A549 (cell line): Measurements from ENCODE around the gene EGFL7. TPM values are rescaled to one million over a fixed set of nuclear protein-coding genes. Genes with fewer than 3 reads are reported as not detected.
"Not testable (repeated sequence)": the region's sequence is repeated elsewhere in the genome, so short reads cannot be mapped to it uniquely, and the experiment has no call there.

ENCODE experiments used
- ATAC-seq, 2 experiments: fragments of 200-7000 bp in 1 of 2; fragments of >200 bp in 1 of 2; cut with Nextera tagmentation in 1 of 2; cut with Tn5 transposase in 1 of 2; 3 replicates each; pipeline versions ENCODE4 v1.8.0 to v1.9.1; 2018 to 2020; ENCODE audit warnings: mild to moderate bottlenecking in 1 of 2, moderate library complexity in 1 of 2
- CTCF ChIA-PET: fragments of 300-600 bp; sonication (Branson Sonifier 250); formaldehyde crosslinking; extraction: SDS; loops from one replicate; lab custom pipeline; 2021; ENCODE audit warnings: antibody characterized with exemption, inconsistent platforms; lab: Yijun Ruan, JAX
- POLR2A ChIA-PET: fragments of 350-600 bp; formaldehyde crosslinking; extraction: SDS; loops from one replicate; lab custom pipeline; 2021; ENCODE audit warnings: antibody characterized with exemption, inconsistent platforms; lab: Yijun Ruan, JAX
- DNase-seq, 2 experiments: peaks; one replicate each; pipeline versions ENCODE4 v3.0.0 to v3.0.0-alpha.2; 2011 to 2016; ENCODE audit warnings: low read depth in 1 of 2, low spot score in 1 of 2
- FAIRE-seq: peaks from 2 replicates; lab custom pipeline; 2011; peaks lifted over from hg19 to GRCh38; lab: Jason Lieb, UNC
- H3K27ac ChIP-seq, 2 experiments: fragments of >200 bp; sonication (Bioruptor Twin); formaldehyde crosslinking; 3 replicates each; pipeline ENCODE4 v1.5.1; 2016 to 2017
- H3K4me1 ChIP-seq: fragments of >200 bp; sonication (Bioruptor Twin); formaldehyde crosslinking; 3 replicates; pipeline ENCODE4 v1.6.1; 2016
- H3K4me2 ChIP-seq: fragments of >200 bp; sonication (Bioruptor Twin); formaldehyde crosslinking; 3 replicates; pipeline ENCODE4 v1.6.1; 2016
- H3K4me3 ChIP-seq: fragments of >200 bp; sonication (Bioruptor Twin); formaldehyde crosslinking; 3 replicates; pipeline ENCODE4 v1.5.1; 2016
- H3K9me3 ChIP-seq: fragments of >200 bp; sonication (Bioruptor Twin); formaldehyde crosslinking; 3 replicates; pipeline ENCODE4 v1.6.1; 2016
- ATOH8 ChIP-seq: fragments of 250-450 bp; sonication (Bioruptor Pico); IDR thresholded peaks from 2 replicates; pipeline ENCODE4 v1.5.0; 2020; ENCODE audit warnings: low read depth, mild to moderate bottlenecking, moderate library complexity
- CBX8 ChIP-seq: fragments of 200-600 bp; sonication (generic); IDR thresholded peaks from 2 replicates; pipeline ENCODE4 v1.6.1; 2016
- EHF ChIP-seq: fragments of 250-450 bp; sonication (Bioruptor Pico); IDR thresholded peaks from 2 replicates; pipeline ENCODE4 v1.5.0; 2020; ENCODE audit warnings: mild to moderate bottlenecking
- EHMT2 ChIP-seq: fragments of 200-600 bp; sonication (generic); IDR thresholded peaks from 2 replicates; pipeline ENCODE4 v1.6.1; 2016; ENCODE audit warnings: antibody characterized with exemption, low read depth, mild to moderate bottlenecking, moderate library complexity
- FOSB ChIP-seq: fragments of 250-450 bp; sonication (Bioruptor Pico); IDR thresholded peaks from 2 replicates; pipeline ENCODE4 v1.5.0; 2020; ENCODE audit warnings: mild to moderate bottlenecking, moderate library complexity
- FOSL2 ChIP-seq, 2 experiments: fragments of 450-650 bp in 1 of 2; fragments of >200 bp in 1 of 2; sonication (Bioruptor Twin) in 1 of 2; formaldehyde crosslinking; IDR thresholded peaks; 2 replicates each; pipeline versions ENCODE4 v1.5.0 to v1.6.1; 2016 to 2020; ENCODE audit warnings: mild to moderate bottlenecking in 1 of 2, moderate library complexity in 1 of 2
- HDAC2 ChIP-seq: fragments of 200-600 bp; sonication (generic); IDR thresholded peaks from 2 replicates; pipeline ENCODE4 v1.6.1; 2016
- HEYL ChIP-seq: fragments of 250-450 bp; sonication (Bioruptor Pico); IDR thresholded peaks from 2 replicates; pipeline ENCODE4 v1.8.0; 2021; ENCODE audit warnings: mild to moderate bottlenecking, moderate library complexity
- HOXA7 ChIP-seq: fragments of 250-450 bp; sonication (Bioruptor Pico); IDR thresholded peaks from 2 replicates; pipeline ENCODE4 v1.5.0; 2020; ENCODE audit warnings: mild to moderate bottlenecking, moderate library complexity
- HOXB5 ChIP-seq: fragments of 250-450 bp; sonication (Bioruptor Pico); IDR thresholded peaks from 2 replicates; pipeline ENCODE4 v1.5.0; 2020; ENCODE audit warnings: mild to moderate bottlenecking, moderate library complexity
- JUNB ChIP-seq: fragments of >200 bp; sonication (Bioruptor Twin); formaldehyde crosslinking; IDR thresholded peaks from 2 replicates; pipeline ENCODE4 v1.6.1; 2016
- NFE2L2 ChIP-seq: fragments of 150-350 bp; conservative IDR thresholded peaks from 2 replicates; pipeline ENCODE4 v1.6.1; 2014; ENCODE audit warnings: low read length
- POLR2A ChIP-seq: IDR thresholded peaks from 2 replicates; pipeline ENCODE4 v1.6.1; 2012; ENCODE audit warnings: mild to moderate bottlenecking, low read length
- REST ChIP-seq: fragments of 200-600 bp; sonication (generic); IDR thresholded peaks from 2 replicates; pipeline ENCODE4 v1.6.1; 2016; ENCODE audit warnings: antibody characterized with exemption, mild to moderate bottlenecking, moderate library complexity
- RFX5 ChIP-seq: fragments of 450-650 bp; IDR thresholded peaks from 2 replicates; pipeline ENCODE4 v1.7.1; 2014; ENCODE audit warnings: antibody characterized with exemption, mild to moderate bottlenecking, moderate library complexity
- TFCP2L1 ChIP-seq: fragments of 250-450 bp; sonication (Bioruptor Pico); IDR thresholded peaks from 2 replicates; pipeline ENCODE4 v1.5.0; 2021; ENCODE audit warnings: mild to moderate bottlenecking
- WGBS: methylation state at CpG from one replicate; pipeline ENCODE4 v1.1.6; 2017; ENCODE audit errors: missing lambda C conversion rate; 5-methylcytosine and 5-hydroxymethylcytosine counted together
- polyA plus RNA-seq, 4 experiments: library from polyadenylated mRNA; depleted of rRNA in 3 of 4; stranded (reverse); fragments of >200 nt; fragmentation: RNase III in 1 of 4; extraction: RNeasy Plus Mini Kit Qiagen cat#74134 plus additional on column Dnase treatment in 1 of 4; gene quantifications; 2 replicates in 3 of 4; 3 replicates in 1 of 4; pipeline ENCODE4 v1.2.3, GENCODE V29; 2011 to 2017
- TF ChIP-seq, protein P1 (sequence below): IDR thresholded peaks from 2 replicates; pipeline ENCODE4 v1.6.1; 2012; ENCODE audit warnings: low read depth, borderline replicate concordance

Gene EGFL7
- polyA plus RNA-seq, 2 of the 4 experiments (the other 2 are of a cell fraction), result 19.9 to 34.4 TPM

GRCh38 chr9:136710543-136710942, 47.8 kb downstream of the EGFL7 start:
- CTCF ChIA-PET, result interaction anchor here (0.7 kb wide), 1 partner anchor 44 kb away, joined by 4 read pairs; no protein-coding TSS in a partner anchor
- 62% methylated on average over 7 of the region's 7 CpGs for WGBS

DNA sequence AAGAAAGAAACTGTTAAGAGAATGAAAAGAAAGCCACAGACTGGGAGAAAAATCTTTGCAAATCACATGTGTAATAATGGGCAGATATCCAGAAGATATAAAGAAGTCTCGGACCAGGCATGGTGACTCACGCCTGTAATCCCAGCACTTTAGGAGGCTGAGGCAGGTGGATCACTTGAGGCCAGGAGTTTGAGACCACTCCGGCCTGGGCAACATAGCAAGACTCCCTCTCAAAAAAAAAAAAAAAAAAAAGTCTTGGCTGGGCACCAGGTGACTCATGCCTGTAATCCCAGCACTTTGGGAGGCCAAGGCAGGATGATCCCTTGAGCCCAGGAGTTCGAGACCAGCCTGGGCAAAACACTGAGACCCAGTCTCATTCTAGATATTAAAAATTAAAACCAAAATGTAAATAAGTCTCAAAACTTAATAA, 48.5 kb downstream of the EGFL7 start:
- Histone ChIP-seq H3K4me2 (peak overlapping the region; percentile 97), H3K4me3 (peak overlapping the region; percentile 66; the same call in 2 of the 3 replicates), H3K4me1 (peaks cover 32% of the 10 kb centered on the region)
- ChIA-PET CTCF (interaction anchor here (0.7 to 1.0 kb wide), 3 partner anchors 16 to 48 kb away, joined by 3 to 4 read pairs (median 3); no protein-coding TSS in a partner anchor), POLR2A (interaction anchor here (4.0 kb wide), 1 partner anchor 16 kb away, joined by 30 read pairs; no protein-coding TSS in a partner anchor)
- H3K9me3 ChIP-seq, FAIRE-seq, DNase-seq, H3K27ac ChIP-seq: not testable (repeated sequence)
- peak; percentile 31; the same call in 1 of the 2 replicates for TF ChIP-seq FOSL2 (IDR thresholded peaks at IDR 0.05)
- TF ChIP-seq FOSL2 (CRISPR knock-in tag; IDR thresholded peaks at IDR 0.05), result peak; percentile 78
- TF ChIP-seq JUNB, result peak; percentile 26; the same call in 1 of the 2 replicates
- ATAC-seq, result peak in 1 of 2 experiments; percentile 18; a peak in 3 of 6 replicates
- 44% methylated on average over 4 of the region's 4 CpGs for WGBS

More at GRCh38 chr9:136710543-136710942, 47.8 kb downstream of the EGFL7 start:
- H3K4me3 ChIP-seq, result no peak overlapping the region
- no peak for DNase-seq
- H3K27ac ChIP-seq, result no peak overlapping the region
- no peak for ATAC-seq
- H3K4me1 ChIP-seq, result peaks cover 32% of the 10 kb centered on the region
- no peak for FAIRE-seq
- no peaks in the 10 kb centered on the region for H3K9me3 ChIP-seq
- POLR2A ChIA-PET, result no interaction called here
- TF ChIP-seq FOSB (CRISPR knock-in tag), result no peak
- no peak for TF ChIP-seq HOXA7 (CRISPR knock-in tag)
- no peak for TF ChIP-seq JUNB
- no peak for TF ChIP-seq HEYL (CRISPR knock-in tag)
- no peak for TF ChIP-seq RFX5
- H3K4me2 ChIP-seq, result no peak overlapping the region

- Histone ChIP-seq H3K27ac (peak within 1 kb of the TSS; percentile 83 to 91), H3K4me1 (peaks cover 32% of the 10 kb centered on the region), H3K9me3 (no peaks in the 10 kb centered on the region), H3K4me2 (peak within 1 kb of the TSS; percentile 97), H3K4me3 (peak within 1 kb of the TSS; percentile 66)
- WGBS, result 16% methylated on average over 30 of the region's 119 CpGs
- no peak for FAIRE-seq
- DNase-seq, result no peak
- POLR2A ChIA-PET, result interaction anchor here (4.0 kb wide), 1 partner anchor 16 kb away, joined by 30 read pairs; no protein-coding TSS in a partner anchor
- peak; percentile 23 to 55; a peak in 5 of 6 replicates for ATAC-seq
- CTCF ChIA-PET, result interaction anchor here (0.9 to 5.2 kb wide), 4 partner anchors 16 to 82 kb away, joined by 3 to 37 read pairs (median 3); no protein-coding TSS in a partner anchor
- no peak; the same call in 1 of the 2 replicates for TF ChIP-seq POLR2A
Observed at GRCh38 chr9:136711751-136712689, 49.3 kb downstream of the EGFL7 start, which contains the start of gene DIPK1B. Gene DIPK1B (plus strand): TSS chr9:136712572. CDS start chr9:136712666, 94 bp downstream.

- FAIRE-seq (no peak), ATAC-seq (peak; percentile 7 to 32; a peak in 3 of 6 replicates), DNase-seq (no peak)
- WGBS, result 8% methylated on average over 9 of the region's 56 CpGs
- peak overlapping the region; percentile 83 to 91 for H3K27ac ChIP-seq
- peak overlapping the region; percentile 97 for H3K4me2 ChIP-seq
- POLR2A ChIA-PET, result interaction anchor here (1.1 to 4.0 kb wide), 2 partner anchors 10 to 15 kb away, joined by 4 to 30 read pairs; no protein-coding TSS in a partner anchor
- peak overlapping the region; percentile 66 for H3K4me3 ChIP-seq
- H3K4me1 ChIP-seq, result peaks cover 32% of the 10 kb centered on the region
- TF ChIP-seq POLR2A, result no peak
- TF ChIP-seq RFX5, result no peak
- no peak for TF ChIP-seq FOSB (CRISPR knock-in tag)
- TF ChIP-seq REST, result no peak
- no peak for TF ChIP-seq JUNB
- no peak for TF ChIP-seq EHMT2
- TF ChIP-seq EHF (CRISPR knock-in tag), result no peak
- TF ChIP-seq HOXB5 (CRISPR knock-in tag), result no peak
- TF ChIP-seq NFE2L2, result no peak
- TF ChIP-seq CBX8, result no peak
- TF ChIP-seq, protein P1, sequence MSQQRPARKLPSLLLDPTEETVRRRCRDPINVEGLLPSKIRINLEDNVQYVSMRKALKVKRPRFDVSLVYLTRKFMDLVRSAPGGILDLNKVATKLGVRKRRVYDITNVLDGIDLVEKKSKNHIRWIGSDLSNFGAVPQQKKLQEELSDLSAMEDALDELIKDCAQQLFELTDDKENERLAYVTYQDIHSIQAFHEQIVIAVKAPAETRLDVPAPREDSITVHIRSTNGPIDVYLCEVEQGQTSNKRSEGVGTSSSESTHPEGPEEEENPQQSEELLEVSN, result no peak
- TF ChIP-seq ATOH8, result no peak
- no peak for TF ChIP-seq HDAC2
- TF ChIP-seq TFCP2L1 (CRISPR knock-in tag), result no peak
- no peaks in the 10 kb centered on the region for H3K9me3 ChIP-seq
- CTCF ChIA-PET, result interaction anchor here (0.6 to 5.2 kb wide), 7 partner anchors 8 to 312 kb away, joined by 3 to 37 read pairs (median 3); no protein-coding TSS in a partner anchor
Observed at GRCh38 chr9:136712690-136713544, 50.2 kb downstream of the EGFL7 start.
